Natural killer cell (primary cell): Measurements from ENCODE around the gene DMRTB1. TPM values are rescaled to one million over a fixed set of nuclear protein-coding genes. Genes with fewer than 3 reads are reported as not detected.

Experiments
- ATAC-seq, 3 donors: fragments of 150-1000 bp in 2 of 3; fragments of 200-7000 bp in 1 of 3; cut with Tn5 transposase; 1 replicate in 1 of 3; 2 replicates in 2 of 3; pipeline ENCODE4 v1.10.0; 2021; ENCODE audit warnings: mild to moderate bottlenecking in 2 of 3, moderate library complexity in 2 of 3
- DNase-seq, 2 donors: peaks; one replicate each; pipeline versions ENCODE4 v3.0.0 to v3.0.0-alpha.2; 2013 to 2021; ENCODE audit warnings: mixed read lengths in 1 of 2
- H3K27ac ChIP-seq: one replicate; pipeline ENCODE4 v1.5.1; 2013; ENCODE audit warnings: mild to moderate bottlenecking, low read length
- H3K27me3 ChIP-seq: one replicate; pipeline ENCODE4 v1.6.1; 2013; ENCODE audit warnings: low read length; ENCODE audit not compliant: control insufficient read depth, insufficient read depth
- H3K36me3 ChIP-seq: one replicate; pipeline ENCODE4 v1.6.1; 2013; ENCODE audit warnings: low read length; ENCODE audit not compliant: control insufficient read depth, insufficient read depth
- H3K4me1 ChIP-seq: one replicate; pipeline ENCODE4 v1.6.1; 2013; ENCODE audit warnings: low read length; ENCODE audit not compliant: control insufficient read depth, insufficient read depth
- H3K4me3 ChIP-seq: one replicate; pipeline ENCODE4 v1.5.1; 2013; ENCODE audit warnings: low read length
- H3K9me3 ChIP-seq: one replicate; pipeline ENCODE4 v1.6.1; 2013; ENCODE audit warnings: low read length; ENCODE audit not compliant: control insufficient read depth, insufficient read depth
- H3K27ac Mint-ChIP-seq, 2 donors: one replicate each; pipeline ENCODE4 v1.8.0; 2022; ENCODE audit warnings: mild to moderate bottlenecking in 2 of 2, mixed read lengths in 2 of 2, moderate library complexity in 1 of 2
- H3K27me3 Mint-ChIP-seq, 2 donors: one replicate each; pipeline ENCODE4 v1.8.0; 2022; ENCODE audit warnings: low read depth in 2 of 2, mixed read lengths in 2 of 2
- H3K36me3 Mint-ChIP-seq: one replicate; pipeline ENCODE4 v1.8.0; 2022; ENCODE audit warnings: mixed read lengths
- H3K4me1 Mint-ChIP-seq, 2 donors: one replicate each; pipeline ENCODE4 v1.8.0; 2022; ENCODE audit warnings: mixed read lengths in 2 of 2
- H3K4me3 Mint-ChIP-seq: one replicate; pipeline ENCODE4 v1.8.0; 2022; ENCODE audit warnings: mild to moderate bottlenecking, moderate library complexity, mixed read lengths
- H3K9me3 Mint-ChIP-seq, 2 donors: one replicate each; pipeline ENCODE4 v1.8.0; 2022; ENCODE audit warnings: mixed read lengths in 2 of 2
- CTCF ChIP-seq: fragments of 200-600 bp; IDR thresholded peaks from one replicate; pipeline ENCODE4 v1.8.0; 2022; ENCODE audit warnings: antibody characterized with exemption
- WGBS: methylation state at CpG from one replicate; pipeline ENCODE4 v1.1.7; 2013; ENCODE audit warnings: missing lambda C conversion rate; ENCODE audit not compliant: insufficient coverage; 5-methylcytosine and 5-hydroxymethylcytosine counted together
- intact Hi-C: fragments of 100-400 bp; cut with micrococcal nuclease; formaldehyde crosslinking; loops from one replicate; pipeline ENCODE4 v1.14.2; 2022
- total RNA-seq, 4 donors: library from RNA; stranded (reverse); fragments of 120-200 nt in 1 of 4; gene quantifications; one replicate each; pipeline versions ENCODE4 v1.2.3 to v1.2.4, GENCODE V29; 2013 to 2022

DMRTB1 gene
- total RNA-seq, 3 donors from 2014 or later (not counting 1 experiment from before 2014, with no cell fraction given), result not detected

GRCh38 chr1:53440633-53441032 lies 18.6 kb upstream of the DMRTB1 start:
- H3K4me3 ChIP-seq, result no peak overlapping the region
- peaks cover 0 to 20% of the 10 kb centered on the region in 2 donors for H3K27me3 Mint-ChIP-seq
- H3K27me3 ChIP-seq, result peaks cover 2% of the 10 kb centered on the region
- intact Hi-C loops, result no loop called here
- 94% methylated on average over 3 of the region's 6 CpGs for WGBS
- no peak for TF ChIP-seq CTCF
- H3K36me3 ChIP-seq, result no peaks in the 10 kb centered on the region
- no peaks in the 10 kb centered on the region for H3K9me3 ChIP-seq
- H3K4me3 Mint-ChIP-seq, result no peak overlapping the region
- H3K9me3 Mint-ChIP-seq, result no peaks in the 10 kb centered on the region
- DNase-seq, result no peak
- no peaks in the 10 kb centered on the region for H3K4me1 Mint-ChIP-seq
- no peaks in the 10 kb centered on the region for H3K36me3 Mint-ChIP-seq
- no peaks in the 10 kb centered on the region for H3K4me1 ChIP-seq
- H3K27ac Mint-ChIP-seq, result no peak overlapping the region
- no peak overlapping the region for H3K27ac ChIP-seq
- no peak for ATAC-seq

GRCh38 chr1:53442299-53442698 lies 16.9 kb upstream of the DMRTB1 start:
- 28% methylated on average over 2 of the region's 2 CpGs for WGBS
- Histone ChIP-seq H3K4me1 (no peaks in the 10 kb centered on the region), H3K27me3 (no peaks in the 10 kb centered on the region), H3K4me3 (no peak overlapping the region), H3K36me3 (no peaks in the 10 kb centered on the region), H3K27ac (no peak overlapping the region), H3K9me3 (no peaks in the 10 kb centered on the region)
- no peak for DNase-seq
- intact Hi-C loops, result no loop called here
- H3K9me3 Mint-ChIP-seq, result no peaks in the 10 kb centered on the region
- no peak overlapping the region for H3K4me3 Mint-ChIP-seq
- no peak for TF ChIP-seq CTCF
- no peaks in the 10 kb centered on the region for H3K36me3 Mint-ChIP-seq
- no peaks in the 10 kb centered on the region for H3K4me1 Mint-ChIP-seq
- H3K27ac Mint-ChIP-seq, result no peak overlapping the region
- H3K27me3 Mint-ChIP-seq, result peaks cover 0 to 13% of the 10 kb centered on the region in 2 donors
- no peak for ATAC-seq

- H3K4me1 Mint-ChIP-seq, result no peaks in the 10 kb centered on the region
- no peak for DNase-seq
- intact Hi-C loops, result no loop called here
- H3K4me1 ChIP-seq, result no peaks in the 10 kb centered on the region
- H3K27ac ChIP-seq, result no peak overlapping the region
- WGBS, result 88% methylated on average over 1 of the region's 2 CpGs
- no peaks in the 10 kb centered on the region for H3K36me3 Mint-ChIP-seq
- no peaks in the 10 kb centered on the region for H3K36me3 ChIP-seq
- TF ChIP-seq CTCF, result no peak
- no peak overlapping the region for H3K27ac Mint-ChIP-seq
- no peak for ATAC-seq
- H3K9me3 ChIP-seq, result no peaks in the 10 kb centered on the region
- peaks cover 8 to 30% of the 10 kb centered on the region in 2 donors for H3K27me3 Mint-ChIP-seq
- H3K9me3 Mint-ChIP-seq, result no peaks in the 10 kb centered on the region
- H3K4me3 ChIP-seq, result no peak overlapping the region
- no peaks in the 10 kb centered on the region for H3K27me3 ChIP-seq
- no peak overlapping the region for H3K4me3 Mint-ChIP-seq
These were observed 13.1 kb upstream of the DMRTB1 start for GRCh38 chr1:53446051-53446450.

- peaks cover 8 to 30% of the 10 kb centered on the region in 2 donors for H3K27me3 Mint-ChIP-seq
- no peaks in the 10 kb centered on the region for H3K4me1 Mint-ChIP-seq
- ATAC-seq (no peak), DNase-seq (no peak)
- intact Hi-C loops, result no loop called here
- Histone ChIP-seq H3K36me3 (no peaks in the 10 kb centered on the region), H3K4me1 (no peaks in the 10 kb centered on the region), H3K27me3 (no peaks in the 10 kb centered on the region), H3K27ac (no peak overlapping the region), H3K9me3 (no peaks in the 10 kb centered on the region), H3K4me3 (no peak overlapping the region)
- no peaks in the 10 kb centered on the region for H3K9me3 Mint-ChIP-seq
- H3K36me3 Mint-ChIP-seq, result no peaks in the 10 kb centered on the region
- H3K4me3 Mint-ChIP-seq, result no peak overlapping the region
- no peak overlapping the region for H3K27ac Mint-ChIP-seq
- TF ChIP-seq CTCF, result no peak
- WGBS, result 98% methylated on average over 4 of the region's 4 CpGs
These were observed 11.8 kb upstream of the DMRTB1 start for GRCh38 chr1:53447413-53447812.
